COR-L47 (cell line): ENCODE results near the gene DUSP10.

Source experiments
- DNase-seq: peaks from one replicate; lab custom pipeline; 2025; lab: John Stamatoyannopoulos, UW

The DUSP10 gene

GRCh38 chr1:221762121-221762520, 20.2 kb upstream of the DUSP10 start:
- DNase-seq: no peak

- no peak for DNase-seq
Observed at GRCh38 chr1:221761354-221762002, 19.6 kb upstream of the DUSP10 start.

- no peak for DNase-seq
Observed at GRCh38 chr1:221760911-221761310, 19.0 kb upstream of the DUSP10 start.

- no peak for DNase-seq
Observed at GRCh38 chr1:221759436-221759835, 17.5 kb upstream of the DUSP10 start.

- DNase-seq: no peak
Observed at GRCh38 chr1:221758455-221758854, 16.6 kb upstream of the DUSP10 start.

GRCh38 chr1:221756830-221757551, 15.1 kb upstream of the DUSP10 start:
- no peak for DNase-seq

- DNase-seq: no peak
Observed at GRCh38 chr1:221753828-221754188, 11.9 kb upstream of the DUSP10 start.

GRCh38 chr1:221751226-221751887, 9.5 kb upstream of the DUSP10 start:
- DNase-seq: no peak

- DNase-seq: no peak
Observed at GRCh38 chr1:221748981-221749380, 7.1 kb upstream of the DUSP10 start.

GRCh38 chr1:221747839-221748238, 6.0 kb upstream of the DUSP10 start:
- DNase-seq: no peak

GRCh38 chr1:221743416-221744208, 1.7 kb upstream of the DUSP10 start:
- DNase-seq: no peak

- peak; percentile 62 for DNase-seq
Observed at GRCh38 chr1:221742555-221743415, 896 bp upstream of the DUSP10 start.

- no peak for DNase-seq
Observed at GRCh38 chr1:221740993-221741702, 741 bp downstream of the DUSP10 start.

- no peak for DNase-seq
Observed at GRCh38 chr1:221740369-221740992, 1.4 kb downstream of the DUSP10 start.

GRCh38 chr1:221739677-221740025, 2.2 kb downstream of the DUSP10 start:
- DNase-seq: no peak

GRCh38 chr1:221739018-221739676, 2.7 kb downstream of the DUSP10 start:
- DNase-seq: no peak

- DNase-seq: no peak
Observed at GRCh38 chr1:221736714-221737113, 5.2 kb downstream of the DUSP10 start.

GRCh38 chr1:221735999-221736398, 5.9 kb downstream of the DUSP10 start:
- DNase-seq: no peak

- DNase-seq: no peak
Observed at GRCh38 chr1:221734187-221734586, 7.7 kb downstream of the DUSP10 start.

GRCh38 chr1:221732052-221732451, 9.8 kb downstream of the DUSP10 start:
- no peak for DNase-seq
